Activated T-cell treated with anti-CD3 and anti-CD28 coated beads, Interleukin-2, amount 50 U/mL, for 1 hour (primary cell): ENCODE results near the gene EFCAB11.
A peak's percentile ranks its signal among the peaks of the same experiment; 100 is the strongest.

ENCODE experiments used
- DNase-seq: peaks from one replicate; pipeline ENCODE4 v3.0.0-alpha.2; 2020

Gene EFCAB11

DNA sequence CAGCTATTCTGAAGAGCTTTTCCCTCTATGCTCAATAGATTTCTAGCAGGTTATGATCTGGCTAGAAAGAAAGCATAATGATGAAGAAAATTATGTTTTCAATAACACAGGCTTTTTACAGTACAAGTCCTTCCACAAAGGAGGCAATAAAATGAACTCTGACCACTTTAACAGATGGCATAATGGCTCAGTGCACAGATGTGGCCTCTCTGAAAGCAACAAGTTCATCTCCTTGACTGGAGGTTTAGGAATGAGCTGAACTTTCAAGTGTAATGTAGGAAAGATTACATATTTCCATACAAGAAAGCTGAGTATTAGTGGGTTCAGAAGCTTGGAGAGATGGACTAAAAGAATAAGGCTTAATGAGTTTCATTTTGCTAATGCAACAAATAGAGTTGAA, 147.4 kb downstream of the EFCAB11 start:
- DNase-seq: no peak

DNA sequence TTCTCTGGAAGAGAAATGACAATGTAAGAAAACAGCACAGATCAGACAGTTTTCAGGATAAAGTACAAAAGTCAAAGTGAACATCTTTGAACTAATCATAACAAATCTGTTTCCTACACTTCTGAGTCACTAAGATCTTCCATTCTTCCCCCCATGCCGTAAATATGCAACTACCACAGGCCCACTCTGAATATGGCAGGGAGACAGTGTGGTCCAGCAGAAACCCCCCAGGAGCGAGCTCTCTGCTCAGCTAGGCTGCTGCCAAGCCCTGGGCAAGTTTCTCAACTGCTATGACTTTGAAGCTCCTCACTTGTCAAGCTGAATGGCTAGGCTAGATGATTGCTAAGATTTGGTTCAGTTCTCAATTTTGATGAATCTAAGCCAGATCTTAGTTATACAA, 148.1 kb downstream of the EFCAB11 start:
- DNase-seq: no peak

DNA sequence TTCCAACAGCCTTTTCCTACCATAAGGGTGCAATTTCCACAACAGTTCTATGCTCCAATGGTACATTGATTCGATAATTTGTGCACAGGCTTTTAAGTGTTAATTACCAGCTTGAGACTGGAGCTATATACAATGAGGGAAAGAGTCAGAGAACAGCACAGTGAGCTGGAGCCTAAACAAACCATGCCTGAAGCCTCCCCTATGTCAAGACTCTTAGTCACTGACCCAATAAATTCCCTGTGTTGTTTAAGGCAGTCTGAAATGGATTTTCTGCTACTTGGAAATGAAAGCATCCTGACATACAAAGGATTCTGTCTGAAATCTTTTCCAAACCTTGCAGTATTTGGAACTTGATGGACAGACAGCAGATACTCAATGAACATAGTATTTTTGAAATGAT, 149.0 kb downstream of the EFCAB11 start:
- DNase-seq: no peak

DNA sequence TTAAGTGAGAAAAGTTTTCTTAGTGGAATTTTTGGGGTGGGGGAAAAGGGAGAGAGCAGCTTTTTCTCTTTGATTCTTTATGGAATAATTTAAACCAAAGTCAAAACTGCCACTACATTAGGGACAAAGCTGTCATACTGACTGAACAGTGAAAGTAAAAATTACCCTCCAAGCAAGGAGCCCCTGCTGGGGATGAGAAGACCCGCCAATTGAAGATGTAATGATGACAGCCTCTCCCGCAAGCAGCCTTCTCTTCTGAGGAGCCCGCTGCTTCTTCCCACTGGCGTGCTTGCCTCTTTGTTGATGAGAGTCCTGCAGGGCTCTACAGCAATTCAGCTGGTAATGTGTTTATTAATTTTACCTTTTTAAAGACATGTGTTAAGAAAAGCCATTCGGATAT, 151.0 kb downstream of the EFCAB11 start:
- DNase-seq: no peak

DNA sequence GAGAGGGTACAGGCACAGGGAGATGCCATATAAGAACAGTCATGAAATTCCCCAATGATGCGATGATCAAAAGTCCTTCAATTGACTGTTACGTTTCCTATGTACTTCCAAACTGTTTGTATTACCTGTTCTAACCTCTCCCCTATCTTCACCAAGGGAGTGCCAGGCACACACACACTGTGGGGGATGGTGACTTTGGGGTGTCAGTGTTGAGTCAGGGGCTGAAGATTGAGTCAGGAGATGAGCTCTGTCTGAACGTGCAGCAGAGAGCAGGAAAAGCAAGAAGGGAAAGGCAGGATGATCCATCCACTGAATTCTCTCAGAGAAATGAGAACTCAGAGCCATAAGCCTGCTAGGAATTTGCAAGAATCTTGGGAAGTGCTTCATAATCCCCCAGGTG, 153.4 kb downstream of the EFCAB11 start:
- no peak for DNase-seq

DNA sequence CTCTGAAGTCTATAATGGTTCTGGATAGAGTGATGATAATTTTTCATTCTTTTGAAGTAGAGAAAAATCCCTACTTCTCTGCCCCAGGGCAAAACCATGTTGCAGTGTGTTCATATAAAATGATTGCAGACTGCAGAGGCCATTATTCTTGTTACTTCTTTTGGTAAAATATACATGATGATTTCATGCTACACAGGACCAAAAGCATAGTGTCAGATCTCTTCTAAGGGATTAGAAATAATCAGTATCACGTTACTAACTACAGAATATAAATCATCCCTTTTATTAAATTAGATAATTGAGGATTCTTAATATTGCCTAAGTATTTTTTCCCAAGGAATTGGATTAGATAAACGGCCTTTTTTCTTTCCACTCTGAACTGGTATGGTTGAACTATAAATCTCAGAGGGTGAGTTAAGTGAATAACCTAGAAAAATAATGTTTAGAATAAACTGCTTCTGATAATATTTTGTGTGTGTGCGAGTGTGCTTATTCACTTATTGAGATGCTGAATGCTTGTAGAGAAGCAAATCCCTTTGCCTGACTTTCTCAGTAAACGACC, 156.2 kb downstream of the EFCAB11 start:
- DNase-seq: no peak

DNA sequence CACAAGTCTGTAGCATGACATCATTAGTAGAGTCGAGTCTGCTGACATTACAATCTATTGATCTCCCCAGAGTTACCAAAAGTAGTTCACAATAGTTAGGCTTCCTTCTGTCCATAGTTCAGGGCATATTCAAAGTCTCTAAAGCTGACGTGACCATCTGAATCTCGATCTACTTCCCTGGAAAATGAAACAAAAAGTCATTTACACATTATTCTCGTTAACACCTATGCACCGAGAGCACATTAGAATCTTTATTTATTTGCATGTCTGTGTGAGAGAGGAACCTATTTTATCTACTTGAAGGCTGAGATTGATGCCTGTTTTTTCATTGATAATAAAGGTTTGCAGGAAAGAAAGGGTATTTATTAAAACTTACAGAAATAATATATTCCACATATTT, 157.4 kb downstream of the EFCAB11 start:
- no peak for DNase-seq

DNA sequence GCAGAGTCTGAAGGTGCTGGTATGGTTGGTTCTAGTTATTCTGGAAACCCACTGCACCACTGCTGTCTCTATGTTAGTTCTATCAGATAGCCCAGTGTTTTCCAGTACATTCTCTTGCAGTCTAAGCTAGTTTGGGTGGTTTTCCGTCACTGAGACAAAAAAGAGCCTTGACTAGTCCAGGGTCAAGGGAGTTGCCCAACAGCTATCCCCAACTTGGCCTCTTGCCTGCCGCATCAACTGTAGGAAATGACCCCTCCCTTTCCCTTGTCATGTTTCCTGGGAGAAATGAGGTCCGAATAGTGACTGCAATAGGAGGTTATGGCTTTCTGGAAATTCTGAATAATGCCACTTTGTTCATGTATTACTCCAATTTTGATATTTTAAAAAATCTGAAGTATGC, 160.4 kb downstream of the EFCAB11 start:
- DNase-seq: no peak

DNA sequence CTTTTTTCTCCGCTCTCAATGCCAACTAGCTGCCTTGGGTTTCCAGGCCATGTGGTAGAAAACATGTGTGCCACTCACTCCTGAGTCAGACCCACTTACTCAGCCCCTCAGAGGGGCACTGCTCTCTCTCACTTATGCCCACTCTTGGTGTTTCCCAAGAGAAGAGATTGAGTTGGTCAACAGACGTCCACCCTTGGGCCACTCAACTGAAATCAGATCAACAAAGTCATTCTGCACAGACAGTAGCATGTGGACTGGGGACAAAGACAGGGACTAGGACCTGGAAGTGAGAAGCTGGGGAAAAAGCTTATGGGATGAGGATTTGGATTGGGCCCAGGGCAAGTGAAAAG, 161.2 kb downstream of the EFCAB11 start:
- no peak for DNase-seq

DNA sequence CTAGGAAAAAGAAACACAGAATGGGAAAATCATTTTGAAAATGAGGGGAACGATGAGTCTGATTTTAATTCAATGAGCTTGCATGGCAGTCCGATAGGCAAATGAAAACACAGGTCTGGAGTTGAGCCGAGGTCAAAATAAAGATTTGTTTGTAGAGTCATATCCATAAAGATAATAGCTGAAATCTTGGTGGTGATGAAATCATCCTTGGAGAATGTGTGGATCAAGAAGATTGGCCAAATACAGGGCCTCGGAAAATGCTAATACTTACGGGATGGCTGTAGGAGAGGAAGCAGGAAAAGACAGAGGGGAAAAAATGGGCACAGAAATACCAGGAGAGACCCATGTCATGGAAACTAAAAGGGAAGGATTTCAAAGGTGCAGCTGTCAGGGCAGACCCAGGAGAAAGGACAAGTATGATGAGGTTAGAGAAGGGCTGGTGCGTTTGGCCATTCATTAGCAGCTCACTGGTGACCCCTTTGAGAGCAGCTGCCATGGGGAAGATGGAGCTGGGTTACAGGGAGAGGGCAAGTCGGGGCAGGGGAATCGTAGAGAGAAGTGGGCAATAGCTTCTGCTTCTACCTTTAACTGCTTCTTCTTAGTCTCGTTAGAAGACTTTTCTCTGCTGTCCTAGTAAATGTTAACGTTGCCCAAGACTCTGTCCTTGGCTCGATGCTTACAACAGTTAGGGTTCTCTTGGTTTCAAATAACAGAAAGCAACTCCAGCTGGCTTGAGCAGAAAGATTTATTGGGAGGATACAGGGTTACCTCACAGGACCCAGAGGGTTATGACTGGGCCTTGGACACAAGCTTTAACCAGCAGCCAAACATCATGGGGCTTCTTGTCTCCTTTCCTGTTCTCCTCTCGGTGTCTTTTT, 161.8 kb downstream of the EFCAB11 start:
- DNase-seq: no peak

DNA sequence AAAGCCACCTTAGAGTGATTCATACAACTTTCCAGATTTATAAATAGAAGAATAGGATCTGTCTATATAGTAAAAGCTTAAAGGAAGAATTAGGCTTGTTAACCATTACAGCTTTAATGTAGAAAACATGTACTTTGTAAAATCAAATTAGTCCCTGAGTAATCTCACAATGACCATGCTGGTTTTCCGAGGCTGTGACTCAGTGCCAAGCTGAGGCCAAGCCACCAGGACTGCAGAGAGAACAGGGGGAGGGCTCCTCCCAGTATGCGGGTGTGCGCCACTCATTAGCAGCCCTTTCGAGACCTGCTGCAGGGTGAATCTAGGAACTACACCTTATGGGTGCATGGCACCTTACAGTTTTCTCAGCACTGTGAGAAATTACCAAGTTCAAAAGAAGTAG, 167.0 kb downstream of the EFCAB11 start:
- DNase-seq: no peak

DNA sequence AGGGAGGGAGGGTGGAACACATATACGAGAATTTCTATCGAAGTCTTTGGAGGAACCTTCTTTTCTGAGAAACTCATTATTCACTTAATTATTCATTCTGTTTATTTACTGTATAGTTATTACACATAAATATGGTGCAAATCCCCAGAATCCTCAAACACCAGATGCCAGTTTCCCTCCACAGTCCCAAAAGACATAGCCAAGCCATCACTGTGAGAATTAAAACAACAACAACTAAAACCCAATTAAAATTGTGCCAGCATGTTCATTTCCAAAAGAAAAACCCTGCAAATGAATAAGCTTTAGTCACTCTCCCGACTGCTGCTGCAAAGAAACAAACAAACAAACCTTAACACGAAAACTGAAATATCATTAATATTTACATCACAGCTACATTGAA, 173.5 kb downstream of the EFCAB11 start:
- no peak for DNase-seq

DNA sequence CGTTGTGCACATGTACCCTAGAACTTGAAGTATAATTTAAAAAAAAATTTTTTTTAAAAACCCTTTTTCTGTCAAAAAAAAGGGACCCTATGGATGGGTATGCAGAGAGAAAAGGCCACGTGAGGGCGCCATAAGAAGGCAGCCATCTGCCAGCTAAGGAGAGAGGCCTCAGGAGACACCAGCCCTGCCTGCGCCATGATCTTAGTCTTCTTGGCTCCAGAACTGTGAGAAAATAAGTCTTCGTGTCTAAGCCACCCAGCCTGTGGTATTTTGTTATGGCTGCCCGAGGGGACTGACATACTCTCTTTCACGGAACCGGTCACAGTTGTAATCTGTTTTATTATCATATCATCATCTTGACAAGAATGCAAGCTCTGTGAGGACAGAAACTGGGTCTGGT, 174.8 kb downstream of the EFCAB11 start:
- no peak for DNase-seq

DNA sequence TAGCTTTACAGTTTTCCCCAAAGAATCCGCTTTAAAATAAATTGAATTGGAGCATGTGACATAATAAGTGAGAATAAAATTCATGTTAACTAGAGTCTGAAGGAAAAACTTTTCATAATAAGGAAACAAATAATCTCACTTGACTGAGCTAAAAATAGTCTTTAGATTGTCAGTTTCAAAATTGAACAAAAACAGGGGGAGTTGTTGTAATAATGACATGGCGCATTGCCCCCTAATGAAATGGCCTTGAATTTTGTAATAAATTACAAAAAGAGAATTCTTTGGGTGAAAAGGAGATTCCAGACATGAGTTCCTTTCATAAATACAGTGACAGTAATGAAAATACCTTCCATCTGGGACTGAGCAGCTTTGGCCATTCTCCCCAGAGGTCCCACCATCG, 178.6 kb downstream of the EFCAB11 start:
- DNase-seq: no peak

DNA sequence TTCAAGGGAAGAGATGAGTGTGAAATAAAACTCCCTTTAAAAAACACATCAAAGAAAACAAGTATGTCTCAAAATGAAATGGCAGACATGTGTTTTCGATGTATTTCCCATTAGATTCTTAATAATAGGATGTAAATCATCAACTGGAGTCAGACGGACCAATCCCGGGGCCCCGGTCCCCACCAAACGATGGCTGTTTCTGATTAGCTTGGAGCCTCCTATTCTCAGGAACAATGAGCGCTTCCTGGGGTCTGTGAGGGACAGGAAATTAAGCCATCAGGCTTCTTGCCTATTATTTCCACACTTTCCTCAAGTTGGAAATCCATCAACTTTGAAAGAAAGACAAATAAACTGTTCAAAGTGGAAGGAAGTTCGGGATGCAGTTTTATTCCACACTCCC, 179.4 kb downstream of the EFCAB11 start:
- no peak for DNase-seq

DNA sequence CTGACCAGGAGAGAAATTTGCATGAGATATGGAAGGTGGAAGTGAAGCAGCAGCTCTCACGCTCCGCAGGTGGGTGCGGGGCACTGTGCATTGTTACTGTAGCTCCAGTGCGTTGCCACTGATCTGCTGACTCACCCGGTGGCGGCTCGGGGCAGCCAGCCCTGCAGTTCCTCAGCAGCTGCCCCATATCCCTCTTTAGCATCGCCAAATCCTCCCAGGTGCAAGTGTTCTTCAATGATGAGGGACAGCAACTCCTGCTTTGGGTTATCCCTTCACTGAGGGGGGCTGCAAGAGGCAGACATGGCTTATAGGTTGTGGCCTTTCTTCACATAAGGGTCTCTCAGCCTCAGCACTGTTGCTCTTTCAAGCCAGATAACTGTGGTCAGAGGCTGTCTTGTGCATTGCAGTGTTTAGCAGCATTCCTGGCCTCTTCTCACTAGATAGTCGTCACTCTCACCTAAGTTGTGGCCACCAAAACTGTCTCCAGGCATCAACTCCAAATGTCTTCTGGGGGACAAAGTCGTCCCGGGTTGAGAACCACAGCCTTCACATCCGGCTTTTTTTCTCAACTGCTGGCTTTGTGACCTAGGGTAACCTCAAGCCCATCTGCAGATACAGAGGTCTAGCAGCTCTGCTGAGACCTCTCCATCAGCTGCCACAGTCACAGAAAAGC, 180.8 kb downstream of the EFCAB11 start:
- peak; percentile 64 for DNase-seq

DNA sequence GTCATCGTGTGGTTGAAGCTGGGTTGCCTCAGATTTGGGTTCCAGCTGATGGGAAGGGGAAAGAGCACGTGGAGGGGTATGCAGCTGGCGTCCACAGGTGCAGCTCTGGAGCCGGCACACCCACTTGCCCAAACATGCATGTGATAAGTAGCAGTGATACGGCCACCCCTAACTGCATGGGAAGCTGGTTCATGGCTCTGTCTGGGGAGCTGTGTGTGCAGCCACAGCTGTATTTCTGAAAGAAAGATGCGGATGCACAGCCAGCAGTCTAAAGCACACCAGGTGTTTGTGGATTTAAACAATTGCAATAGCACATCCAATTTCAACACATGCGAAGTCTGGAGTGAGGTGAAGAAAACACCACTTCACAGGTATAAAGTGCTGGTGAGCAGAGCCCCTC, 181.4 kb downstream of the EFCAB11 start:
- no peak for DNase-seq

DNA sequence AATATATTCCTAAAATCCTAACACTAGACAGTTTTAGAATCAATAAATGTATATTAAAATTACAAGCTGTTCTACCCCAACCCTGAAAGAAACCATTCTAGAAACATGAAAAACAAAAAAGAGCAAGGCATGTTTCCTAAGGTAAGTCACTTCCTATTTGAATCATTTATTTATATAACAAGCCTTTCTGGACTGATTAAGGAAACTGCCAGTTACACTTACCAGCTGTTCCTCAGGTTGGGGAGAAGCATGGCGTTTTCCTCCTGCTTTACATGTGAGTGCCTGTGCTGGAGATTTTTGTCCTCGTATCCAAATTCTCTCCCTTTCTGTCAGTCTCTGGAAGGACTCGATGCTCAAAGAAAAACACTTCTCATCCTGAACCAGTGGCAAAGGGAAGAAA, 183.3 kb downstream of the EFCAB11 start:
- DNase-seq: no peak

DNA sequence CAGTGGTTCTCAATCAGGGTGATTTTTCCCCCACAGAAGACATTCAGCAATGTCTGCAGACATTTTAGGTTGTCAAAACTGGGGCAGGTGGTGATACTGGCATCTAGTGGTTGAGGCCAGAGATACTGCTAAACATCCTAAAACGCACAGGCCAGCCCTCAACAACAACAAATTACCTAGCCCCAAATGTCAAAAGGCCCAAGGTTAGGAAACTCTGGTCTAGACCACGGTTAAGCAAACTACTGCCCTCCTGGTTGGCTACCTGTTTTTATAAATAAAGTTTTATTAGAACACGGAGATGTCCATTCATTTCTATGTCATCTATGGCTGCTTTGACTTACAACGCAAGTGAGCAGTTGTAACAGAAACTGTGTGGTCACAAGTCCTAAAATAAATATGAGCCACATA, 186.7 kb downstream of the EFCAB11 start:
- peak; percentile 60 for DNase-seq

DNA sequence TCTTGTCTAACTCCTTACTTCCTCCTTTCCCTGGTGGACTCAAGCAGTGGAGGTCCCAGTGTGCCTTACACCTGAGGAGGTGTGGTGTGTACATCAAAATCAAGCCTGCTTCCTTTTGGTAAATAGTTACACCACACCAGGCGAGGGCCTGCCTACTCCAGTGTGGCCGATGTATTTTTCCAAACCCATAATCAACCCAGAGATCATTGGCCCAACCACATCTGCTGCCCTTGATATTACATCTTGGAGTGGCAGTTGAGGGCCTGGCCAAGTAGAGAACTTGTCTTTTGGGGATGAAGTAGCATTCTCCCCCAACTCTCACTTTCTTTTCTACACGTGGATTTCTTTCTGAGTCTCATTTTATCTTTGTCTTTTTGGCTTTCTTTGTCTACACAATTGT, 187.4 kb downstream of the EFCAB11 start:
- DNase-seq: no peak

DNA sequence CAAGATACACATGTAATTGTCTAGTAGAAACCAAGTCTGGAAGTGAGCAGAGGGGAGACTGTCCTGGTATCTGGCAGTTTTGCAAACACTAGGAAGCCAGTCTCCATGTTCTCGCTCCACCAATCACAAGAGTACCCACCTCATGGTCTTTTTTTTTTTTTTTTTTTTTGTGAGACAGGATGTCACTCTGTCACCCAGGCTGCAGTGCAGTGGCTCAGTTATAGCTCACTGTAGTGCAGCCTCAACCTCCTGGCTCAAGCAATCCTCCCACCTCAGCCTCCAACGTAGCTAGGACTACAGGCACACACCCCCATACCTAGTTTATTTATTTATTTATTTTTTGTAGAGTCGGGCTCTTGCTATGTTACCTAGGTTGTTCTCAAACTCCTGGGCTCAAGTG, 189.2 kb downstream of the EFCAB11 start:
- no peak for DNase-seq

DNA sequence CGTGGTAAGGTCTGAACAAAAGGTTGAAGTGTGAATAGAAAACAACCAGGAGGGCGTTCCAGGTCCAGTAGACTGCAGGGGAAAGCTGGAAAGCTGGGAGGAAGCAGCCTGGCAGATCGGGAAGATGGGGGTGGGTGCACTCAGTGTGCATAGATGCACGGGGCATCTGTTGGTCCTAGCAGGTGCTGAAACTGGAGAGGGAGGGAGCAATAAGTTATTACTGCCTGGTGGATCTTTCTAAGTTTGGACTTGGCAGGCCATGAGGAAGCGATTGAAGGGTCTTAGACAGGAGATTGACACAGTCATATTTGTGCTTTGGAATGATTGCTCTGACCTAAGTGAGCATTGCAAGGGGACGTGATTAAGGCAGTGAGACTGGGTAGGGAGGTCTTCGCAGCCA, 194.4 kb downstream of the EFCAB11 start:
- no peak for DNase-seq

DNA sequence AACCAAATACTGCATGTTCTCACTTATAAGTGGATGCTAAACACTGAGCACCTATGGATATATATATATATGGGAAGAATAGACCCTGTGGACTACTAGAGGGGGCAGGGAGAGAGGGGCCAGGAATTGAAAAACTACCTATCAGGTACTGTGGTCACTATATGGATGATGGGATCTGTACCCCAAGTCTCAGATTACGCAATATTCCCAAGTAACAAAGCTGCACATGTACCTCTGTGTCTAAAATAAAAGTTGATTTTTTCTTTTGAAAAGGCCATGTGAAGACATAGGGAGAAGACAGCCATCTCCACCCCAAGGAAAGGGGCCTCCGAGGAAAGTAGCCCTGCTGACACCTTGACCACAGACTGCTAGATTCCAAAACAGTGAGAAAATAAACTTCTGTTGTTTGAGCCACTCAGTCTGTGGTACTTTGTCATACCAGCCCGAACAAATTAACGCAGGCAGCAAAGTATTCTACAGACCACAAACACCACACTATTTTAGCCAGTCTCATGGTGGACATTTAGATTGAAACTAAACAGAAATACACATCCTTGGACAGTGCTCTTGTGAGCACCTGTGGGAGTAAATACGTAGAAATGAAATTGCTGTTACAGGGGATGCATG, 197.1 kb downstream of the EFCAB11 start:
- DNase-seq: no peak

DNA sequence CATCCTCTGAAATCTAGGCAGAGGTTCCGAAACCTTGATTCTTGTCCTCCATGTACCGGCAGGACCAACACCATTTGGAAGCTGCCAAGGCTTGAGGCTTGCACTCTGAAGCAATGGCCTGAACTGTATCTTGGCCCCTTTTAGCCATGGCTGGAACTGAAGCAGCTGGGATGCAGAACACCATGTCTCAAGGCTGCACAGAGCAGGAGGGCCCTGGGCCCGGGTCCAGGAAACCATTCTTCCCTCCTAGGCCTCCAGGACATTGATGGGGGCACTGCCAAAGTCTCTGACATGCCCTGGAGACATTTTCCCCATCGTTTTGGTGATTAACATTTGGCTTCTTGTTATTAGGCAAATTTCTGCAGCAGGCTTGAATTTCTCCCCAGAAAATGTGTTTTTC, 198.7 kb downstream of the EFCAB11 start:
- no peak for DNase-seq
